ENCODE data around the gene MYO3A. TPM values are rescaled to one million over a fixed set of nuclear protein-coding genes. Genes with fewer than 3 reads are reported as not detected.
"Not testable (repeated sequence)": the region's sequence is repeated elsewhere in the genome, so short reads cannot be mapped to it uniquely, and the experiment has no call there.

The MYO3A gene
- total RNA-seq, 1 donor from 2014 or later, result not detected

GRCh38 chr10:26000971-26001370, 66.9 kb downstream of the MYO3A start:
- H3K27ac ChIP-seq, result no peak overlapping the region
- no peak for TF ChIP-seq CTCF (IDR thresholded peaks at IDR 0.05)

GRCh38 chr10:26002466-26002865, 68.4 kb downstream of the MYO3A start:
- intact Hi-C loops (cut with DNase I); H3K36me3 ChIP-seq; H3K4me1 ChIP-seq; H3K9me3 ChIP-seq; H3K4me3 ChIP-seq; H3K27ac ChIP-seq; H3K27me3 ChIP-seq; DNase-seq (ENCODE audit: low spot score in 2 of 2): not testable (repeated sequence)

More at GRCh38 chr10:26000971-26001370, 66.9 kb downstream of the MYO3A start:
- no peaks in the 10 kb centered on the region for H3K27me3 ChIP-seq
- DNase-seq (ENCODE audit: low spot score in 2 of 2), result no peak
- H3K4me1 ChIP-seq, result no peaks in the 10 kb centered on the region
- H3K9me3 ChIP-seq, result no peaks in the 10 kb centered on the region
- intact Hi-C loops (cut with DNase I), result no loop called here
- no peaks in the 10 kb centered on the region for H3K36me3 ChIP-seq
- H3K4me3 ChIP-seq, result no peak overlapping the region

GRCh38 chr10:26015092-26015491, 81.1 kb downstream of the MYO3A start:
- Histone ChIP-seq H3K27ac (no peak overlapping the region), H3K9me3 (peaks cover 0 to 6% of the 10 kb centered on the region in 2 donors), H3K36me3 (no peaks in the 10 kb centered on the region), H3K27me3 (no peaks in the 10 kb centered on the region), H3K4me3 (no peak overlapping the region), H3K4me1 (no peaks in the 10 kb centered on the region)
- intact Hi-C loops (cut with DNase I), result no loop called here
- no peak for DNase-seq (ENCODE audit: low spot score in 2 of 2)
- no peak for TF ChIP-seq CTCF (IDR thresholded peaks at IDR 0.05)

GRCh38 chr10:26022831-26023230, 88.8 kb downstream of the MYO3A start:
- no peak for DNase-seq (ENCODE audit: low spot score in 2 of 2)
- Histone ChIP-seq H3K27ac (no peak overlapping the region), H3K36me3 (no peaks in the 10 kb centered on the region), H3K9me3 (no peaks in the 10 kb centered on the region), H3K27me3 (no peaks in the 10 kb centered on the region), H3K4me3 (no peak overlapping the region), H3K4me1 (no peaks in the 10 kb centered on the region)
- intact Hi-C loops (cut with DNase I), result no loop called here
- TF ChIP-seq CTCF (IDR thresholded peaks at IDR 0.05), result no peak

- Histone ChIP-seq H3K27me3 (no peaks in the 10 kb centered on the region), H3K9me3 (no peaks in the 10 kb centered on the region), H3K36me3 (no peaks in the 10 kb centered on the region), H3K4me3 (no peak overlapping the region), H3K4me1 (no peaks in the 10 kb centered on the region), H3K27ac (no peak overlapping the region)
- DNase-seq (ENCODE audit: low spot score in 2 of 2), result no peak
- intact Hi-C loops (cut with DNase I), result no loop called here
- TF ChIP-seq CTCF (IDR thresholded peaks at IDR 0.05), result no peak
Measured at GRCh38 chr10:26024303-26024702, 90.3 kb downstream of the MYO3A start.

GRCh38 chr10:26025523-26025922, 91.5 kb downstream of the MYO3A start:
- Histone ChIP-seq H3K4me1 (no peaks in the 10 kb centered on the region), H3K9me3 (no peaks in the 10 kb centered on the region), H3K4me3 (no peak overlapping the region), H3K36me3 (no peaks in the 10 kb centered on the region), H3K27me3 (no peaks in the 10 kb centered on the region), H3K27ac (no peak overlapping the region)
- no peak for TF ChIP-seq CTCF (IDR thresholded peaks at IDR 0.05)
- intact Hi-C loops (cut with DNase I), result no loop called here
- DNase-seq (ENCODE audit: low spot score in 2 of 2), result no peak
